Measurements from ENCODE around the gene MMS19. TPM values are rescaled to one million over a fixed set of nuclear protein-coding genes. Genes with fewer than 3 reads are reported as not detected.

MMS19 gene
- total RNA-seq, 1 experiment from 2014 or later = 42.4 TPM

- Histone ChIP-seq H3K27ac (no peak overlapping the region), H3K4me1 (replicated peaks; ENCODE audit: insufficient read depth) (peaks cover 18% of the 10 kb centered on the region), H4K20me1 (ENCODE audit: insufficient read depth) (no peaks in the 10 kb centered on the region; the same call in 1 of the 2 replicates), H3K9me3 (ENCODE audit: insufficient read depth, low read depth) (no peaks in the 10 kb centered on the region), H3K79me2 (ENCODE audit: low read depth) (peaks cover 42% of the 10 kb centered on the region), H3K9me2 (ENCODE audit: insufficient read depth) (no peaks in the 10 kb centered on the region), H3K36me3 (ENCODE audit: low read depth) (no peaks in the 10 kb centered on the region), H3K27me3 (ENCODE audit: insufficient read depth, low read depth) (no peaks in the 10 kb centered on the region), H3K4me2 (peak overlapping the region; percentile 82), H2AFZ (peak overlapping the region; percentile 85), H3K4me3 (peak overlapping the region; percentile 79), H3F3A (ENCODE audit: insufficient read depth, low read depth) (0 out of 2 replicates have a peak, but pooled peaks cover 7% of the 10 kb centered on the region)
- TSS peak; percentile 32 for BruUV-seq (replicated peaks)
- DNase-seq = no peak
- intact Hi-C loops (cut with micrococcal nuclease; ENCODE audit: unreplicated experiment) = loop anchor here (2.0 kb wide), 2 partner anchors 43 to 187 kb away; partner anchors contain the start of gene AVPI1
- POLR2A ChIA-PET (ENCODE audit: unreplicated experiment) = no interaction called here
- CTCF ChIA-PET = no interaction called here
- TF ChIP-seq CTCF (conservative IDR thresholded peaks at IDR 0.05) (no peak), EZH2 (IDR thresholded peaks at IDR 0.05; ENCODE audit: low read depth) (no peak)
These were observed 1.5 kb upstream of the MMS19 start for GRCh38 chr10:97499561-97500296.

GRCh38 chr10:97498841-97499560 lies 779 bp upstream of the MMS19 start, which contains the start of gene UBTD1:
Gene UBTD1, plus strand, starts transcription at chr10:97498924. Its CDS starts 280 bp downstream, at chr10:97499204.
- intact Hi-C loops (cut with micrococcal nuclease; ENCODE audit: unreplicated experiment) = loop anchor here (1.0 to 2.0 kb wide), 4 partner anchors 44 to 188 kb away; partner anchors contain the start of gene AVPI1
- Histone ChIP-seq H3K4me2 (peak within 1 kb of the TSS; percentile 95), H3F3A (ENCODE audit: insufficient read depth, low read depth) (0 out of 2 replicates have a peak, but pooled peaks cover 7% of the 10 kb centered on the region), H4K20me1 (ENCODE audit: insufficient read depth) (no peaks in the 10 kb centered on the region; the same call in 1 of the 2 replicates), H3K27me3 (ENCODE audit: insufficient read depth, low read depth) (no peaks in the 10 kb centered on the region), H3K9me3 (ENCODE audit: insufficient read depth, low read depth) (no peaks in the 10 kb centered on the region), H3K79me2 (ENCODE audit: low read depth) (peaks cover 50% of the 10 kb centered on the region), H2AFZ (peak within 1 kb of the TSS; percentile 95), H3K36me3 (ENCODE audit: low read depth) (no peaks in the 10 kb centered on the region), H3K4me1 (replicated peaks; ENCODE audit: insufficient read depth) (peaks cover 18% of the 10 kb centered on the region), H3K4me3 (peak within 1 kb of the TSS; percentile 82), H3K27ac (peak within 1 kb of the TSS; percentile 77), H3K9me2 (ENCODE audit: insufficient read depth) (no peaks in the 10 kb centered on the region)
- TF ChIP-seq CTCF (conservative IDR thresholded peaks at IDR 0.05) = no peak
- TF ChIP-seq EZH2 (IDR thresholded peaks at IDR 0.05; ENCODE audit: low read depth) = no peak
- no TSS peak for BruUV-seq (replicated peaks)
- DNase-seq = peak in 1 of 2 experiments; percentile 36
- ChIA-PET POLR2A (ENCODE audit: unreplicated experiment) (interaction anchor here (0.6 to 0.9 kb wide), 3 partner anchors 31 to 147 kb away, joined by 3 to 4 read pairs (median 4); no protein-coding TSS in a partner anchor), CTCF (no interaction called here)

GRCh38 chr10:97497572-97498075 lies 598 bp downstream of the MMS19 start:
- TF ChIP-seq CTCF (conservative IDR thresholded peaks at IDR 0.05) = no peak
- H3F3A ChIP-seq (ENCODE audit: insufficient read depth, low read depth) = 0 out of 2 replicates have a peak, but pooled peaks cover 7% of the 10 kb centered on the region
- H3K36me3 ChIP-seq (ENCODE audit: low read depth) = no peaks in the 10 kb centered on the region
- H3K4me1 ChIP-seq (replicated peaks; ENCODE audit: insufficient read depth) = peaks cover 18% of the 10 kb centered on the region
- H3K9me2 ChIP-seq (ENCODE audit: insufficient read depth) = no peaks in the 10 kb centered on the region
- peak overlapping the region; percentile 95 for H2AFZ ChIP-seq
- H3K4me3 ChIP-seq = peak overlapping the region; percentile 82
- peak overlapping the region; percentile 95 for H3K4me2 ChIP-seq
- no peaks in the 10 kb centered on the region; the same call in 1 of the 2 replicates for H4K20me1 ChIP-seq (ENCODE audit: insufficient read depth)
- no peaks in the 10 kb centered on the region for H3K9me3 ChIP-seq (ENCODE audit: insufficient read depth, low read depth)
- ChIA-PET CTCF (no interaction called here), POLR2A (ENCODE audit: unreplicated experiment) (interaction anchor here (0.7 kb wide), 2 partner anchors 77 to 771 kb away, joined by 6 to 12 read pairs; no protein-coding TSS in a partner anchor)
- H3K79me2 ChIP-seq (ENCODE audit: low read depth) = peaks cover 63% of the 10 kb centered on the region
- H3K27me3 ChIP-seq (ENCODE audit: insufficient read depth, low read depth) = no peaks in the 10 kb centered on the region
- H3K27ac ChIP-seq = peak overlapping the region; percentile 77
- peak; percentile 50 to 59 for DNase-seq
- intact Hi-C loops (cut with micrococcal nuclease; ENCODE audit: unreplicated experiment) = loop anchor here (1.0 to 2.0 kb wide), 4 partner anchors 45 to 189 kb away; partner anchors contain the start of gene AVPI1
- TSS peak; percentile 42 for BruUV-seq (replicated peaks)

All from PC-9 (cell line).